Osteocyte (in vitro differentiated cells): ENCODE data around the gene TLE6. TPM values are rescaled to one million over a fixed set of nuclear protein-coding genes. Genes with fewer than 3 reads are reported as not detected.

Experiments
- DNase-seq: peaks from one replicate; pipeline ENCODE4 v3.0.0; 2021; ENCODE audit warnings: mixed read lengths; ENCODE audit not compliant: unreplicated experiment; ENCODE audit errors: extremely low spot score
- H3K27ac Mint-ChIP-seq: one replicate; pipeline ENCODE4 v1.8.0; 2021; ENCODE audit warnings: mild to moderate bottlenecking, mixed read lengths; ENCODE audit not compliant: unreplicated experiment
- H3K27me3 Mint-ChIP-seq: one replicate; pipeline ENCODE4 v1.8.0; 2021; ENCODE audit warnings: mixed read lengths; ENCODE audit not compliant: unreplicated experiment
- H3K36me3 Mint-ChIP-seq: one replicate; pipeline ENCODE4 v1.8.0; 2021; ENCODE audit warnings: mixed read lengths; ENCODE audit not compliant: unreplicated experiment
- H3K4me1 Mint-ChIP-seq: one replicate; pipeline ENCODE4 v1.8.0; 2021; ENCODE audit warnings: mixed read lengths; ENCODE audit not compliant: unreplicated experiment
- H3K4me3 Mint-ChIP-seq: one replicate; pipeline ENCODE4 v1.8.0; 2021; ENCODE audit warnings: mild to moderate bottlenecking, moderate library complexity, mixed read lengths; ENCODE audit not compliant: unreplicated experiment
- H3K9me3 Mint-ChIP-seq: one replicate; pipeline ENCODE4 v1.8.0; 2021; ENCODE audit warnings: mixed read lengths; ENCODE audit not compliant: unreplicated experiment
- total RNA-seq: library from RNA; stranded (reverse); gene quantifications from 2 replicates; pipeline ENCODE4 v1.2.1, GENCODE V29; 2021
- TF ChIP-seq, protein P1 (sequence below): fragments of 200-600 bp; sonication (generic); IDR thresholded peaks from 2 replicates; pipeline ENCODE4 v1.5.0; 2021; ENCODE audit warnings: antibody characterized with exemption, mild to moderate bottlenecking, moderate library complexity

TLE6 gene
- total RNA-seq, 1 donor from 2014 or later, result 1.5 TPM

DNA sequence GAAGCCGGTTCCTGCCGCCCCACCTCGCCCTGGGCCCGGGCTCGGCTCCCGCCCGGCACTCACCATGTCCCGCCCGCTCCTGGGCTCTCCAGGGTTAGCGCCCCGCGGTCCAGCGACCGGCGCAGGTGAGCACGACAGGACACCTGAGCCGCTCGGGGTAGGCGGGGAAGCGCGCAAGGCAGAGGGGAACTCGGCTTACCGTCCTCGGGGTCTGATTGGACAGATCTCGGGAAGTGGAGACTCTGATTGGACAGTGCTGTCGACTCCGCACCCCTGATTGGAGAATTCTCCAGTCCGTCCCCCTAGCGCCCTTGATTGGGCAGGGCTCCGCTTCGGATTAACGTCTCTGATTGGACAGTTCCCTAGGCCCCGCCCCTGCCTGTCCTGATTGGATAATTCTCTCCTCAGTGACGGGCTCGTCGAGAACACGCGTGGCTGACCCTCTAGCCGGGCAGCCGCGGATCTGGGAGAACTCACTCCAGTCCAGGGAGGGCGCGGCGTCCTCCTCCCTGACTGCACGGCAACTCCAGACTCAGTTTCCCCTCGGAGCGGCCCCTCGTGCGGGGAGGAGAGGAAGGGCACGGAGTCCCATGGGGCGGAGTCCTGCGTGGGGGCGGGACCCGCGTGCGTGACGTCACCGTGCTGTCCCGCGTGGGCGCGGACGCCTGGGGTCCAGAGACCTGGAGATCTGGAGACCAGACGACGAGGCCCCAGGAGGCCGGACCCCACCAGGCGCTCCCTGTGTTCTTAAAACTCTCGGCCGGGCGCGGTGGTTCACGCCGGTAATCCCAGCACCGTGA lies 32.4 kb upstream of the TLE6 start, which contains the start of gene ZNF77:
TSS of gene ZNF77 (minus strand) at position 197 of the 800 bp plus-strand sequence. CDS start at position 66, 131 bp downstream.
- Mint-ChIP-seq H3K4me1 (peaks cover 37% of the 10 kb centered on the region), H3K9me3 (no peaks in the 10 kb centered on the region), H3K27me3 (no peaks in the 10 kb centered on the region), H3K36me3 (peaks cover 4% of the 10 kb centered on the region), H3K4me3 (peak within 1 kb of the TSS; percentile 97), H3K27ac (peak within 1 kb of the TSS; percentile 98)
- DNase-seq, result peak; percentile 99
- TF ChIP-seq, protein P1, sequence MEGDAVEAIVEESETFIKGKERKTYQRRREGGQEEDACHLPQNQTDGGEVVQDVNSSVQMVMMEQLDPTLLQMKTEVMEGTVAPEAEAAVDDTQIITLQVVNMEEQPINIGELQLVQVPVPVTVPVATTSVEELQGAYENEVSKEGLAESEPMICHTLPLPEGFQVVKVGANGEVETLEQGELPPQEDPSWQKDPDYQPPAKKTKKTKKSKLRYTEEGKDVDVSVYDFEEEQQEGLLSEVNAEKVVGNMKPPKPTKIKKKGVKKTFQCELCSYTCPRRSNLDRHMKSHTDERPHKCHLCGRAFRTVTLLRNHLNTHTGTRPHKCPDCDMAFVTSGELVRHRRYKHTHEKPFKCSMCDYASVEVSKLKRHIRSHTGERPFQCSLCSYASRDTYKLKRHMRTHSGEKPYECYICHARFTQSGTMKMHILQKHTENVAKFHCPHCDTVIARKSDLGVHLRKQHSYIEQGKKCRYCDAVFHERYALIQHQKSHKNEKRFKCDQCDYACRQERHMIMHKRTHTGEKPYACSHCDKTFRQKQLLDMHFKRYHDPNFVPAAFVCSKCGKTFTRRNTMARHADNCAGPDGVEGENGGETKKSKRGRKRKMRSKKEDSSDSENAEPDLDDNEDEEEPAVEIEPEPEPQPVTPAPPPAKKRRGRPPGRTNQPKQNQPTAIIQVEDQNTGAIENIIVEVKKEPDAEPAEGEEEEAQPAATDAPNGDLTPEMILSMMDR, result no peak

- no peak for DNase-seq
- no peaks in the 10 kb centered on the region for H3K9me3 Mint-ChIP-seq
- H3K4me3 Mint-ChIP-seq, result peak overlapping the region; percentile 97
- peaks cover 40% of the 10 kb centered on the region for H3K4me1 Mint-ChIP-seq
- H3K27me3 Mint-ChIP-seq, result no peaks in the 10 kb centered on the region
- TF ChIP-seq, protein P1, result no peak
- peak overlapping the region; percentile 98 for H3K27ac Mint-ChIP-seq
- peaks cover 4% of the 10 kb centered on the region for H3K36me3 Mint-ChIP-seq
Measured at GRCh38 chr19:2945575-2946184, 31.7 kb upstream of the TLE6 start.

GRCh38 chr19:2949939-2950285 lies 27.5 kb upstream of the TLE6 start:
- no peaks in the 10 kb centered on the region for H3K9me3 Mint-ChIP-seq
- peak overlapping the region; percentile 98 for H3K27ac Mint-ChIP-seq
- H3K36me3 Mint-ChIP-seq, result peaks cover 1% of the 10 kb centered on the region
- no peak for DNase-seq
- peak overlapping the region; percentile 97 for H3K4me3 Mint-ChIP-seq
- no peaks in the 10 kb centered on the region for H3K27me3 Mint-ChIP-seq
- TF ChIP-seq, protein P1, result no peak
- peaks cover 27% of the 10 kb centered on the region for H3K4me1 Mint-ChIP-seq

DNA sequence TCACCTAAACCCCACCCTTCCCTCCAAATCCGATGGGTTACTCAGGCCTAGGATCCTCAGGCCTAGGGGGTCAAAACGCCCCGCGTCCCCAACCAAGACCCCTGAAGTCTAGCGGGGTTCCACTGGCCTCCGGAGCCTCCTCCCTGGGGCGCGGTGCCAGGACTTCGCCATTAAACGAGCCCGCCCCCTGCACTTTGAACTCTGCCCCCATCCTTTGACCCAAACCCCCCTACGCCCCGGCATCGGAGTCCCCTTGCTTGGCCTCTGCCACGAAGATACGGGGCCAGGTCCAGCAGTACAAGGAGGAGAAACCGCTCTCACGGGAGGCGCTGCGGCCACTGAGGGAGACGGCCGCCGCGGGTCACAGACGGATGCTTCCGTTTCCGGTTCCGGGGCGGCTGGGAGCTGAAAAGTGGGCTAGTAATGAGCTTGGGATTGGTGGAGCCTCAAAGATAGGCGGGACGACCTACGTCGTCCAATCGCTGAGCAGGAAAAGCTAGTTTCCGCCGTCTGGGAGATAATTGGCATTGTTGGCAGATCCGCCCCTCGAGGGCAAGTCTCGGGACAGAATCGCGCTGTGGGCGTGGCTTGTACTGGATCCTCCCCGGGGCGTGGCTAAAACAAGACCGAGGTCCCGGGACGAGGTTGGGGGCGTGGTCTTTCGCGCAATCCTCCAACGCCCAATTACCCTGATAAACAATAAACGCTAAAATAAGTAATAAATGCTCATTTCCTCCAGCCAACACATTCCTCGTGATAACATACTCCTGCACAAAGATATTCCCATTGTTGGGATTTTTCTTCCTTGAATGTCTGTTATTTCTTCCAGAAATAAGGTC lies 26.9 kb upstream of the TLE6 start:
- Mint-ChIP-seq H3K27me3 (no peaks in the 10 kb centered on the region), H3K4me1 (peaks cover 21% of the 10 kb centered on the region), H3K27ac (peak overlapping the region; percentile 98), H3K36me3 (peaks cover 1% of the 10 kb centered on the region), H3K9me3 (no peaks in the 10 kb centered on the region), H3K4me3 (peak overlapping the region; percentile 97)
- TF ChIP-seq, protein P1, result no peak
- peak; percentile 100 for DNase-seq
